ENCODE results near the gene SHB.

Gene SHB

GRCh38 chr9:38060681-38061080 lies 8.3 kb downstream of the SHB start:
- Histone ChIP-seq H3K27ac (ENCODE audit: low read length) (no peak overlapping the region), H3K9ac (ENCODE audit: low read depth, low read length) (no peak overlapping the region), H3K4me1 (ENCODE audit: insufficient read depth, low read length) (peaks cover 39% of the 10 kb centered on the region), H3K4me3 (ENCODE audit: low read length) (no peak overlapping the region), H3K9me3 (ENCODE audit: insufficient read depth, low read depth, low read length) (no peaks in the 10 kb centered on the region), H3K27me3 (ENCODE audit: insufficient read depth, low read length) (no peaks in the 10 kb centered on the region), H3K36me3 (ENCODE audit: insufficient read depth, low read depth, low read length) (no peaks in the 10 kb centered on the region; the same call in 1 of the 2 replicates)

- Histone ChIP-seq H3K36me3 (ENCODE audit: insufficient read depth, low read depth, low read length) (no peaks in the 10 kb centered on the region; the same call in 1 of the 2 replicates), H3K4me1 (ENCODE audit: insufficient read depth, low read length) (peaks cover 36% of the 10 kb centered on the region), H3K9me3 (ENCODE audit: insufficient read depth, low read depth, low read length) (no peaks in the 10 kb centered on the region), H3K4me3 (ENCODE audit: low read length) (no peak overlapping the region), H3K27ac (ENCODE audit: low read length) (no peak overlapping the region), H3K9ac (ENCODE audit: low read depth, low read length) (no peak overlapping the region), H3K27me3 (ENCODE audit: insufficient read depth, low read length) (no peaks in the 10 kb centered on the region)
Measured at GRCh38 chr9:38059233-38059936, 9.6 kb downstream of the SHB start.

GRCh38 chr9:38058452-38059232 lies 10.4 kb downstream of the SHB start:
- Histone ChIP-seq H3K9ac (ENCODE audit: low read depth, low read length) (no peak overlapping the region), H3K27ac (ENCODE audit: low read length) (no peak overlapping the region), H3K27me3 (ENCODE audit: insufficient read depth, low read length) (no peaks in the 10 kb centered on the region), H3K4me3 (ENCODE audit: low read length) (no peak overlapping the region), H3K4me1 (ENCODE audit: insufficient read depth, low read length) (peaks cover 36% of the 10 kb centered on the region), H3K36me3 (ENCODE audit: insufficient read depth, low read depth, low read length) (no peaks in the 10 kb centered on the region; the same call in 1 of the 2 replicates), H3K9me3 (ENCODE audit: insufficient read depth, low read depth, low read length) (no peaks in the 10 kb centered on the region)

- Histone ChIP-seq H3K9me3 (ENCODE audit: insufficient read depth, low read depth, low read length) (no peaks in the 10 kb centered on the region), H3K9ac (ENCODE audit: low read depth, low read length) (no peak overlapping the region), H3K36me3 (ENCODE audit: insufficient read depth, low read depth, low read length) (no peaks in the 10 kb centered on the region; the same call in 1 of the 2 replicates), H3K4me1 (ENCODE audit: insufficient read depth, low read length) (peaks cover 28% of the 10 kb centered on the region), H3K27me3 (ENCODE audit: insufficient read depth, low read length) (no peaks in the 10 kb centered on the region), H3K27ac (ENCODE audit: low read length) (no peak overlapping the region), H3K4me3 (ENCODE audit: low read length) (no peak overlapping the region)
Measured at GRCh38 chr9:38057416-38058195, 11.4 kb downstream of the SHB start.

GRCh38 chr9:38054653-38055052 lies 14.4 kb downstream of the SHB start:
- Histone ChIP-seq H3K36me3 (ENCODE audit: insufficient read depth, low read depth, low read length) (no peaks in the 10 kb centered on the region; the same call in 1 of the 2 replicates), H3K9ac (ENCODE audit: low read depth, low read length) (no peak overlapping the region), H3K27me3 (ENCODE audit: insufficient read depth, low read length) (no peaks in the 10 kb centered on the region), H3K9me3 (ENCODE audit: insufficient read depth, low read depth, low read length) (no peaks in the 10 kb centered on the region), H3K4me3 (ENCODE audit: low read length) (no peak overlapping the region), H3K27ac (ENCODE audit: low read length) (no peak overlapping the region), H3K4me1 (ENCODE audit: insufficient read depth, low read length) (peaks cover 27% of the 10 kb centered on the region)

GRCh38 chr9:38053697-38054461 lies 15.1 kb downstream of the SHB start:
- Histone ChIP-seq H3K9me3 (ENCODE audit: insufficient read depth, low read depth, low read length) (no peaks in the 10 kb centered on the region), H3K27ac (ENCODE audit: low read length) (no peak overlapping the region), H3K4me3 (ENCODE audit: low read length) (no peak overlapping the region), H3K27me3 (ENCODE audit: insufficient read depth, low read length) (no peaks in the 10 kb centered on the region), H3K9ac (ENCODE audit: low read depth, low read length) (no peak overlapping the region), H3K4me1 (ENCODE audit: insufficient read depth, low read length) (peaks cover 25% of the 10 kb centered on the region), H3K36me3 (ENCODE audit: insufficient read depth, low read depth, low read length) (no peaks in the 10 kb centered on the region)

- H3K9me3 ChIP-seq (ENCODE audit: insufficient read depth, low read depth, low read length): no peaks in the 10 kb centered on the region
- no peak overlapping the region for H3K27ac ChIP-seq (ENCODE audit: low read length)
- H3K4me3 ChIP-seq (ENCODE audit: low read length): no peak overlapping the region
- no peaks in the 10 kb centered on the region for H3K36me3 ChIP-seq (ENCODE audit: insufficient read depth, low read depth, low read length)
- H3K27me3 ChIP-seq (ENCODE audit: insufficient read depth, low read length): no peaks in the 10 kb centered on the region
- peaks cover 23% of the 10 kb centered on the region for H3K4me1 ChIP-seq (ENCODE audit: insufficient read depth, low read length)
- no peak overlapping the region for H3K9ac ChIP-seq (ENCODE audit: low read depth, low read length)
Measured at GRCh38 chr9:38051780-38052546, 17.1 kb downstream of the SHB start.

GRCh38 chr9:38048316-38048969 lies 20.6 kb downstream of the SHB start:
- Histone ChIP-seq H3K9me3 (ENCODE audit: insufficient read depth, low read depth, low read length) (no peaks in the 10 kb centered on the region), H3K4me3 (ENCODE audit: low read length) (no peak overlapping the region), H3K4me1 (ENCODE audit: insufficient read depth, low read length) (peaks cover 27% of the 10 kb centered on the region; the same call in 1 of the 2 replicates), H3K27ac (ENCODE audit: low read length) (no peak overlapping the region), H3K9ac (ENCODE audit: low read depth, low read length) (no peak overlapping the region; the same call in 1 of the 2 replicates), H3K27me3 (ENCODE audit: insufficient read depth, low read length) (no peaks in the 10 kb centered on the region), H3K36me3 (ENCODE audit: insufficient read depth, low read depth, low read length) (no peaks in the 10 kb centered on the region)

GRCh38 chr9:38047301-38048251 lies 21.5 kb downstream of the SHB start:
- H3K4me3 ChIP-seq (ENCODE audit: low read length): peak overlapping the region; percentile 15; the same call in 1 of the 2 replicates
- H3K36me3 ChIP-seq (ENCODE audit: insufficient read depth, low read depth, low read length): no peaks in the 10 kb centered on the region
- H3K27ac ChIP-seq (ENCODE audit: low read length): no peak overlapping the region
- H3K9ac ChIP-seq (ENCODE audit: low read depth, low read length): peak overlapping the region; percentile 51; the same call in 1 of the 2 replicates
- no peaks in the 10 kb centered on the region for H3K9me3 ChIP-seq (ENCODE audit: insufficient read depth, low read depth, low read length)
- H3K27me3 ChIP-seq (ENCODE audit: insufficient read depth, low read length): no peaks in the 10 kb centered on the region
- H3K4me1 ChIP-seq (ENCODE audit: insufficient read depth, low read length): peaks cover 27% of the 10 kb centered on the region; the same call in 1 of the 2 replicates

Measured in iPS-20b (cell line).